HEK293 (cell line): Measurements from ENCODE around the gene IRS2.
A peak's percentile ranks its signal among the peaks of the same experiment; 100 is the strongest.

Experiments used
- CTCF ChIA-PET: fragments of 350-600 bp; formaldehyde crosslinking; extraction: SDS; loops from one replicate; lab custom pipeline; 2021; ENCODE audit warnings: antibody characterized with exemption; lab: Yijun Ruan, JAX
- POLR2A ChIA-PET: fragments of 300-600 bp; formaldehyde crosslinking; extraction: SDS; loops from one replicate; lab custom pipeline; 2020; ENCODE audit warnings: antibody characterized with exemption, inconsistent platforms; lab: Yijun Ruan, JAX
- H3K27ac ChIP-seq: fragments of 200-500 bp; sonication (Bioruptor generic); 2 replicates; pipeline ENCODE4 v1.5.1; 2014; ENCODE audit warnings: low read depth, low read length, control low read depth, inconsistent platforms; ENCODE audit errors: extremely low read depth
- H3K36me3 ChIP-seq, 2 experiments: fragments of 200-500 bp in 1 of 2; sonication (Bioruptor generic) in 1 of 2; 1 replicate in 1 of 2; 2 replicates in 1 of 2; pipeline ENCODE4 v1.5.1; 2014 to 2017; ENCODE audit warnings: inconsistent platforms in 2 of 2, low read length in 2 of 2; ENCODE audit not compliant: control insufficient read depth in 2 of 2, insufficient read depth in 1 of 2
- H3K4me1 ChIP-seq: fragments of 200-500 bp; sonication (Bioruptor generic); 2 replicates; pipeline ENCODE4 v1.5.1; 2014; ENCODE audit warnings: mild to moderate bottlenecking, low read length, inconsistent platforms; ENCODE audit not compliant: control insufficient read depth, insufficient read depth
- H3K4me3 ChIP-seq: 2 replicates; pipeline ENCODE4 v1.5.1; 2011; ENCODE audit warnings: low read depth, mild to moderate bottlenecking, control low read depth, low read length, moderate library complexity
- H3K9me3 ChIP-seq: fragments of 200-500 bp; sonication (Bioruptor generic); 2 replicates; pipeline ENCODE4 v1.5.1; 2014; ENCODE audit warnings: low read depth, low read length, inconsistent platforms; ENCODE audit not compliant: control insufficient read depth, insufficient read depth
- BCL11A ChIP-seq: fragments of 450-650 bp; formaldehyde crosslinking; IDR thresholded peaks from 2 replicates; pipeline ENCODE4 v1.5.1; 2016; ENCODE audit warnings: low read depth, missing biosample characterization, missing genetic modification characterization
- HOXD13 ChIP-seq: sonication (generic); formaldehyde crosslinking; IDR thresholded peaks from 2 replicates; pipeline ENCODE4 v1.8.0; 2022; ENCODE audit warnings: missing genetic modification reagents, borderline replicate concordance
- KLF9 ChIP-seq: fragments of 450-650 bp; formaldehyde crosslinking; IDR thresholded peaks from 2 replicates; pipeline ENCODE4 v1.5.1; 2016; ENCODE audit warnings: missing biosample characterization, missing genetic modification characterization, low read depth
- PRDM1 ChIP-seq: fragments of 450-650 bp; formaldehyde crosslinking; IDR thresholded peaks from 2 replicates; pipeline ENCODE4; 2016; ENCODE audit warnings: missing biosample characterization, missing genetic modification characterization
- RBAK ChIP-seq: fragments of 450-650 bp; formaldehyde crosslinking; IDR thresholded peaks from 2 replicates; pipeline ENCODE4 v1.5.1; 2016; ENCODE audit warnings: missing biosample characterization, missing genetic modification characterization
- SCRT2 ChIP-seq: fragments of 450-650 bp; formaldehyde crosslinking; IDR thresholded peaks from 2 replicates; pipeline ENCODE4 v1.5.1; 2016; ENCODE audit warnings: missing biosample characterization, missing genetic modification characterization
- SP7 ChIP-seq: fragments of 450-650 bp; formaldehyde crosslinking; IDR thresholded peaks from 2 replicates; pipeline ENCODE4 v1.5.1; 2016; ENCODE audit warnings: missing biosample characterization, missing genetic modification characterization
- TSHZ1 ChIP-seq: fragments of 450-650 bp; formaldehyde crosslinking; IDR thresholded peaks from 2 replicates; pipeline ENCODE4 v1.5.1; 2016; ENCODE audit warnings: missing biosample characterization, missing genetic modification characterization, borderline replicate concordance
- ZBTB21 ChIP-seq: fragments of 450-650 bp; formaldehyde crosslinking; IDR thresholded peaks from 2 replicates; pipeline ENCODE4 v1.5.1; 2017; ENCODE audit warnings: missing biosample characterization, missing genetic modification characterization
- ZBTB6 ChIP-seq: fragments of 450-650 bp; formaldehyde crosslinking; IDR thresholded peaks from 2 replicates; pipeline ENCODE4 v1.5.1; 2017; ENCODE audit warnings: missing biosample characterization, missing genetic modification characterization
- ZFP69B ChIP-seq: fragments of 450-650 bp; formaldehyde crosslinking; IDR thresholded peaks from 2 replicates; pipeline ENCODE4 v1.5.1; 2016; ENCODE audit warnings: missing biosample characterization, missing genetic modification characterization
- ZNF155 ChIP-seq: fragments of 450-650 bp; formaldehyde crosslinking; IDR thresholded peaks from 2 replicates; pipeline ENCODE4 v1.5.1; 2016; ENCODE audit warnings: missing biosample characterization, missing genetic modification characterization
- ZNF175 ChIP-seq: fragments of 450-650 bp; formaldehyde crosslinking; IDR thresholded peaks from 2 replicates; pipeline ENCODE4 v1.5.1; 2016; ENCODE audit warnings: missing biosample characterization, missing genetic modification characterization
- ZNF214 ChIP-seq: fragments of 450-650 bp; formaldehyde crosslinking; IDR thresholded peaks from 2 replicates; pipeline ENCODE4 v1.5.1; 2017; ENCODE audit warnings: missing biosample characterization, mild to moderate bottlenecking, missing genetic modification characterization, borderline replicate concordance
- ZNF266 ChIP-seq: fragments of 450-650 bp; formaldehyde crosslinking; IDR thresholded peaks from 2 replicates; pipeline ENCODE4 v1.5.1; 2016; ENCODE audit warnings: missing biosample characterization, missing genetic modification characterization, low read depth
- ZNF354C ChIP-seq: fragments of 450-650 bp; formaldehyde crosslinking; IDR thresholded peaks from 2 replicates; pipeline ENCODE4 v1.5.1; 2016; ENCODE audit warnings: missing biosample characterization, missing genetic modification characterization, low read depth, borderline replicate concordance
- ZNF391 ChIP-seq: fragments of 450-650 bp; formaldehyde crosslinking; IDR thresholded peaks from 2 replicates; pipeline ENCODE4 v1.5.1; 2016; ENCODE audit warnings: low read depth, missing biosample characterization, missing genetic modification characterization, borderline replicate concordance
- ZNF404 ChIP-seq: fragments of 450-650 bp; formaldehyde crosslinking; IDR thresholded peaks from 2 replicates; pipeline ENCODE4 v1.5.1; 2017; ENCODE audit warnings: missing biosample characterization, missing genetic modification characterization
- ZNF426 ChIP-seq: fragments of 450-650 bp; formaldehyde crosslinking; IDR thresholded peaks from 2 replicates; pipeline ENCODE4 v1.5.1; 2017; ENCODE audit warnings: missing biosample characterization, missing genetic modification characterization, mild to moderate bottlenecking, inconsistent platforms, moderate library complexity
- ZNF433 ChIP-seq: fragments of 450-650 bp; formaldehyde crosslinking; IDR thresholded peaks from 2 replicates; pipeline ENCODE4 v1.5.1; 2016; ENCODE audit warnings: missing biosample characterization, missing genetic modification characterization, low read depth
- ZNF548 ChIP-seq: fragments of 450-650 bp; formaldehyde crosslinking; IDR thresholded peaks from 2 replicates; pipeline ENCODE4 v1.5.1; 2016; ENCODE audit warnings: missing biosample characterization, missing genetic modification characterization
- ZNF558 ChIP-seq: fragments of 450-650 bp; formaldehyde crosslinking; IDR thresholded peaks from 2 replicates; pipeline ENCODE4 v1.5.1; 2016; ENCODE audit warnings: missing biosample characterization, missing genetic modification characterization
- ZNF623 ChIP-seq: fragments of 450-650 bp; formaldehyde crosslinking; IDR thresholded peaks from 2 replicates; pipeline ENCODE4 v1.5.1; 2016; ENCODE audit warnings: missing biosample characterization, missing genetic modification characterization
- ZNF654 ChIP-seq: fragments of 450-650 bp; formaldehyde crosslinking; IDR thresholded peaks from 2 replicates; pipeline ENCODE4 v1.5.1; 2016; ENCODE audit warnings: low read depth, missing biosample characterization, missing genetic modification characterization
- ZNF785 ChIP-seq: fragments of 450-650 bp; formaldehyde crosslinking; IDR thresholded peaks from 2 replicates; pipeline ENCODE4 v1.5.1; 2016; ENCODE audit warnings: missing biosample characterization, missing genetic modification characterization

Gene IRS2

GRCh38 chr13:109770436-109770835, 15.9 kb downstream of the IRS2 start (continued):
- TF ChIP-seq ZNF548 (tag by site-specific recombination), result no peak
- no peak for TF ChIP-seq ZNF426
- no peak for TF ChIP-seq ZNF404 (tag by site-specific recombination)
- TF ChIP-seq KLF9 (tag by site-specific recombination), result no peak
- TF ChIP-seq BCL11A (tag by site-specific recombination), result no peak
- no peak for TF ChIP-seq ZNF354C (tag by site-specific recombination)
- no peak for TF ChIP-seq RBAK (tag by site-specific recombination)
- TF ChIP-seq ZNF433 (tag by site-specific recombination), result no peak
- no peak for TF ChIP-seq HOXD13 (CRISPR knock-in tag)

GRCh38 chr13:109769921-109770320, 16.5 kb downstream of the IRS2 start:
- ChIA-PET CTCF (interaction anchor here (0.7 kb wide), 1 partner anchor 18 kb away, joined by 6 read pairs; no protein-coding TSS in a partner anchor), POLR2A (no interaction called here)
- H3K36me3 ChIP-seq, result peaks cover 0 to 33% of the 10 kb centered on the region in 2 experiments; a peak in 2 of 3 replicates
- H3K4me1 ChIP-seq, result no peaks in the 10 kb centered on the region
- H3K4me3 ChIP-seq, result no peak overlapping the region
- TF ChIP-seq ZNF214 (tag by site-specific recombination) (no peak), ZNF623 (tag by site-specific recombination) (no peak), SP7 (tag by site-specific recombination) (no peak), ZFP69B (tag by site-specific recombination) (no peak), ZNF266 (no peak), ZNF175 (no peak), ZNF433 (tag by site-specific recombination) (no peak), ZNF558 (tag by site-specific recombination) (no peak), ZBTB21 (tag by site-specific recombination) (no peak), ZNF785 (no peak)
- H3K9me3 ChIP-seq, result no peaks in the 10 kb centered on the region
- H3K27ac ChIP-seq, result no peak overlapping the region

- TF ChIP-seq PRDM1 (tag by site-specific recombination) (0 out of 2 replicates have a peak, but pooled peaks have one; percentile 24), ZNF175 (no peak), SCRT2 (tag by site-specific recombination) (peak; percentile 42; the same call in 1 of the 2 replicates), ZNF623 (tag by site-specific recombination) (peak; percentile 81)
- TF ChIP-seq, all 188 proteins: peak for 3
- POLR2A ChIA-PET, result no interaction called here
- Histone ChIP-seq H3K36me3 (peaks cover 0 to 33% of the 10 kb centered on the region in 2 experiments; a peak in 2 of 3 replicates), H3K27ac (no peak overlapping the region), H3K4me3 (no peak overlapping the region), H3K4me1 (peaks cover 3% of the 10 kb centered on the region; the same call in 1 of the 2 replicates), H3K9me3 (no peaks in the 10 kb centered on the region)
- CTCF ChIA-PET, result no interaction called here
Observed at GRCh38 chr13:109769275-109769674, 17.1 kb downstream of the IRS2 start.

- TF ChIP-seq ZNF155 (tag by site-specific recombination) (no peak), ZNF654 (tag by site-specific recombination) (no peak), TSHZ1 (no peak), ZNF391 (tag by site-specific recombination) (no peak), ZBTB6 (tag by site-specific recombination) (no peak)
- TF ChIP-seq, all 188 proteins: peak for 0
- H3K4me1 ChIP-seq, result peaks cover 3% of the 10 kb centered on the region; the same call in 1 of the 2 replicates
- ChIA-PET CTCF (interaction anchor here (0.6 kb wide), 1 partner anchor 469 kb away, joined by 4 read pairs; no protein-coding TSS in a partner anchor), POLR2A (no interaction called here)
- H3K27ac ChIP-seq, result no peak overlapping the region
- no peak overlapping the region for H3K4me3 ChIP-seq
- no peaks in the 10 kb centered on the region for H3K9me3 ChIP-seq
- H3K36me3 ChIP-seq, result peaks cover 0 to 33% of the 10 kb centered on the region in 2 experiments; a peak in 2 of 3 replicates
Observed at GRCh38 chr13:109768616-109769015, 17.8 kb downstream of the IRS2 start.
